ENCODE results near the gene CLIC3.

Gene CLIC3

GRCh38 chr9:136972335-136972734 is 24.0 kb downstream of the CLIC3 start:
- Histone ChIP-seq H3K9ac (ENCODE audit: low read length) (no peak overlapping the region), H4K20me1 (ENCODE audit: insufficient read depth, low read length) (no peaks in the 10 kb centered on the region), H3K79me2 (ENCODE audit: low read length) (no peaks in the 10 kb centered on the region), H3K4me1 (ENCODE audit: low read length) (no peaks in the 10 kb centered on the region), H3K27me3 (replicated peaks; ENCODE audit: insufficient read depth, low read length) (peaks cover 85% of the 10 kb centered on the region), H3F3A (ENCODE audit: insufficient read depth, low read length) (no peaks in the 10 kb centered on the region), H3K9me3 (replicated peaks; ENCODE audit: insufficient read depth, low read length) (no peaks in the 10 kb centered on the region), H2AFZ (ENCODE audit: low read length) (no peak overlapping the region), H3K4me2 (ENCODE audit: low read depth, low read length) (no peak overlapping the region), H3K4me3 (ENCODE audit: low read length) (no peak overlapping the region), H3K36me3 (replicated peaks; ENCODE audit: insufficient read depth, low read length) (no peaks in the 10 kb centered on the region), H3K27ac (ENCODE audit: low read length) (no peak overlapping the region), H3K9me2 (replicated peaks; ENCODE audit: insufficient read depth, low read length) (no peaks in the 10 kb centered on the region)
- TF ChIP-seq EZH2 (optimal IDR thresholded peaks at IDR 0.05; ENCODE audit: low read depth, low read length), result no peak
- TF ChIP-seq, protein P1, sequence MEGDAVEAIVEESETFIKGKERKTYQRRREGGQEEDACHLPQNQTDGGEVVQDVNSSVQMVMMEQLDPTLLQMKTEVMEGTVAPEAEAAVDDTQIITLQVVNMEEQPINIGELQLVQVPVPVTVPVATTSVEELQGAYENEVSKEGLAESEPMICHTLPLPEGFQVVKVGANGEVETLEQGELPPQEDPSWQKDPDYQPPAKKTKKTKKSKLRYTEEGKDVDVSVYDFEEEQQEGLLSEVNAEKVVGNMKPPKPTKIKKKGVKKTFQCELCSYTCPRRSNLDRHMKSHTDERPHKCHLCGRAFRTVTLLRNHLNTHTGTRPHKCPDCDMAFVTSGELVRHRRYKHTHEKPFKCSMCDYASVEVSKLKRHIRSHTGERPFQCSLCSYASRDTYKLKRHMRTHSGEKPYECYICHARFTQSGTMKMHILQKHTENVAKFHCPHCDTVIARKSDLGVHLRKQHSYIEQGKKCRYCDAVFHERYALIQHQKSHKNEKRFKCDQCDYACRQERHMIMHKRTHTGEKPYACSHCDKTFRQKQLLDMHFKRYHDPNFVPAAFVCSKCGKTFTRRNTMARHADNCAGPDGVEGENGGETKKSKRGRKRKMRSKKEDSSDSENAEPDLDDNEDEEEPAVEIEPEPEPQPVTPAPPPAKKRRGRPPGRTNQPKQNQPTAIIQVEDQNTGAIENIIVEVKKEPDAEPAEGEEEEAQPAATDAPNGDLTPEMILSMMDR (IDR thresholded peaks at IDR 0.05; ENCODE audit: low read length), result no peak
- TF ChIP-seq EZH2phosphoT487 (IDR thresholded peaks at IDR 0.05; ENCODE audit: low read length), result no peak
- DNase-seq, result no peak

DNA sequence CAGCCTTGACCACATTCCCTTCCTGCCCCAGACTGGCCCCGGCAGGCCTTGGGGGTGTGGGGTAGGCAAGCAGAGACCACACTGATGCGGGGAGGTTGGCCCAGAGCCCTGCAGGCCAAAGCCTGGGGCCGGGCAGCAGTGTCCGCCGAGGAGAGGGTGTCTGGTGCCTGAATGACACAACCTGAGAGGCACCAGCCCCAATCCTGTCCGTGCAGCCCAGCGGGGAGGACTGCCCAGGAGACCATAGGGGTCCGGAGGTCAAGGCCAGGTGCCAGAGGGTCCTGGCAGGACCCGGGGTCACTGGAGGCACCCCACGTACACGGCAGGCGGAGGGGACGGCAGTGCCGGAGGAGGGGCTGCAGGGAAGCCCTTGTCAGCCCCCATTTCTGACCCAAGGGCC is 24.6 kb downstream of the CLIC3 start:
- H3K27me3 ChIP-seq (replicated peaks; ENCODE audit: insufficient read depth, low read length), result peaks cover 85% of the 10 kb centered on the region
- DNase-seq, result no peak
- H3K4me2 ChIP-seq (ENCODE audit: low read depth, low read length), result no peak overlapping the region
- no peak overlapping the region for H2AFZ ChIP-seq (ENCODE audit: low read length)
- no peak overlapping the region for H3K4me3 ChIP-seq (ENCODE audit: low read length)
- no peaks in the 10 kb centered on the region for H3K9me3 ChIP-seq (replicated peaks; ENCODE audit: insufficient read depth, low read length)
- H3K27ac ChIP-seq (ENCODE audit: low read length), result no peak overlapping the region
- H3K36me3 ChIP-seq (replicated peaks; ENCODE audit: insufficient read depth, low read length), result no peaks in the 10 kb centered on the region
- H3K79me2 ChIP-seq (ENCODE audit: low read length), result no peaks in the 10 kb centered on the region
- H4K20me1 ChIP-seq (ENCODE audit: insufficient read depth, low read length), result no peaks in the 10 kb centered on the region
- no peaks in the 10 kb centered on the region for H3K9me2 ChIP-seq (replicated peaks; ENCODE audit: insufficient read depth, low read length)
- H3F3A ChIP-seq (ENCODE audit: insufficient read depth, low read length), result no peaks in the 10 kb centered on the region
- TF ChIP-seq, protein P1 (IDR thresholded peaks at IDR 0.05; ENCODE audit: low read length), result no peak
- TF ChIP-seq EZH2phosphoT487 (IDR thresholded peaks at IDR 0.05; ENCODE audit: low read length) (no peak), EZH2 (optimal IDR thresholded peaks at IDR 0.05; ENCODE audit: low read depth, low read length) (no peak)
- H3K4me1 ChIP-seq (ENCODE audit: low read length), result no peaks in the 10 kb centered on the region
- H3K9ac ChIP-seq (ENCODE audit: low read length), result no peak overlapping the region

DNA sequence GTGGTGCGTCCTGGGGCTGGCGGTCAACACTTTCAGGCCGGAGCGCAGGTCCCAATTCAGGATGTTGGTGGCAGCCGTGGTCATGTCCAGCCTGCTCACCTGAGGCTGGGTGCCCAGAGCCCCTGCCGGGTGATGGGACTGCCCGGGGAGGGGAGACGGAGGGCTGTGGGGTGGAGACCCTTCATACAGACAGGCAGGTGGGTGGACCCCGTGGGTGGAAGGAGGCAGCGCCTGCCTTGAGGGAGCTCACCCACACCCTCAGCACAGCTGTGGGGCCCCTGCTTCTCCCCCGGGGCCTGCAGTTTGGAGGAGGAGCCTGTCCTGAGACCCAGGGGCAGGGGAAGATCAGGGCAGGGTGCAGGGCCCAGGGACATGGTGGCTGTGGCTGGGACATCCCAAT is 26.0 kb downstream of the CLIC3 start:
- H3K79me2 ChIP-seq (ENCODE audit: low read length), result no peaks in the 10 kb centered on the region
- H3K9me3 ChIP-seq (replicated peaks; ENCODE audit: insufficient read depth, low read length), result no peaks in the 10 kb centered on the region
- no peak overlapping the region for H3K4me3 ChIP-seq (ENCODE audit: low read length)
- H4K20me1 ChIP-seq (ENCODE audit: insufficient read depth, low read length), result no peaks in the 10 kb centered on the region
- TF ChIP-seq EZH2phosphoT487 (IDR thresholded peaks at IDR 0.05; ENCODE audit: low read length) (no peak), EZH2 (optimal IDR thresholded peaks at IDR 0.05; ENCODE audit: low read depth, low read length) (no peak)
- TF ChIP-seq, protein P1 (IDR thresholded peaks at IDR 0.05; ENCODE audit: low read length), result no peak
- H3F3A ChIP-seq (ENCODE audit: insufficient read depth, low read length), result no peaks in the 10 kb centered on the region
- H3K4me2 ChIP-seq (ENCODE audit: low read depth, low read length), result no peak overlapping the region
- no peaks in the 10 kb centered on the region for H3K4me1 ChIP-seq (ENCODE audit: low read length)
- H3K27ac ChIP-seq (ENCODE audit: low read length), result no peak overlapping the region
- no peak overlapping the region for H2AFZ ChIP-seq (ENCODE audit: low read length)
- no peaks in the 10 kb centered on the region for H3K9me2 ChIP-seq (replicated peaks; ENCODE audit: insufficient read depth, low read length)
- DNase-seq, result no peak
- peaks cover 81% of the 10 kb centered on the region for H3K27me3 ChIP-seq (replicated peaks; ENCODE audit: insufficient read depth, low read length)
- H3K36me3 ChIP-seq (replicated peaks; ENCODE audit: insufficient read depth, low read length), result no peaks in the 10 kb centered on the region
- H3K9ac ChIP-seq (ENCODE audit: low read length), result no peak overlapping the region
